ACHN (cell line): Measurements from ENCODE around the gene ATXN2L.

Source experiments
- DNase-seq: peaks from one replicate; pipeline ENCODE4 v3.0.0-alpha.2; 2015
- in situ Hi-C: cut with HindIII; loops from 2 replicates; pipeline ENCODE4 v1.10.0; 2017; ENCODE audit warnings: low sequenced_read_pairs, low pct_ligation_motif_present, low pct_unique_long_range_greater_than_20kb

ATXN2L gene

DNA sequence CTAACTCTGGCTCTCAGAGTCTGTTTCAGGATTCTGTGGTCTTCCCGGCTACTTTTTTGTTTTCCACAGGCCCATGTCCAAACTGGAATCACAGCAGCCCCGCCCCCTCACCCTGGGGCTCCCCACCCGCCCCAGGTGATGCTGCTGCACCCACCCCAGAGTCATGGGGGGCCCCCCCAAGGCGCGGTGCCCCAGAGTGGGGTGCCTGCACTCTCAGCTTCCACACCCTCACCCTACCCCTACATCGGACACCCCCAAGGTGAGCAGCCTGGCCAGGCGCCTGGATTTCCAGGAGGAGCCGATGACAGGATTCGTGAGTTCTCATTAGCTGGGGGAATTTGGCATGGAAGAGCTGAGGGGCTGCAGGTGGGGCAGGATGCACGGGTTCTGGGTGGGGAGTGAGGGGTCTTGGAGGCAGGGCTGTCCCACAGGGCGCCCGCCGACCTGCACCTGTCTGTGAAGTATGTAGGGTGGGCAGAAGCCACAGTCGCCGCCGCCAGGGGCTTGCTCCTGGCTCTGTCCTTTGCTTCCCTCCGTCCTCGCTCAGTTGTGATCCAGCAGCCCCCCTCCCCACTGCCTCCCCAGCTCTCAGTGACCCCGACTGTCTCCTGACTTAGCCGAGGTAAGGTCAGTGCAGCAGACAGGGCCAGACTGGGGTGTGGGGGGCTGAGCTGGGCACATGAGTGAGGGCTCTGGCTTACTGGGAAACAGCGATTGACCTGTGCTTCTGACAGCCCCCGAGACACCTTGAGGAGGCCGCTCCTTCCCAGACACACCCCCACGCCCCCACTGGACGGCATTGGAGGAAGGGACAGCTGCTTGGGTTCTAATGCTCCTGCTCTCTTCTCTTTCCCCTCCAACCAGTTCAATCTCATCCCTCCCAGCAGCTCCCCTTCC lies 13.3 kb downstream of the ATXN2L start:
- DNase-seq: no peak
- in situ Hi-C loops: no loop called here

DNA sequence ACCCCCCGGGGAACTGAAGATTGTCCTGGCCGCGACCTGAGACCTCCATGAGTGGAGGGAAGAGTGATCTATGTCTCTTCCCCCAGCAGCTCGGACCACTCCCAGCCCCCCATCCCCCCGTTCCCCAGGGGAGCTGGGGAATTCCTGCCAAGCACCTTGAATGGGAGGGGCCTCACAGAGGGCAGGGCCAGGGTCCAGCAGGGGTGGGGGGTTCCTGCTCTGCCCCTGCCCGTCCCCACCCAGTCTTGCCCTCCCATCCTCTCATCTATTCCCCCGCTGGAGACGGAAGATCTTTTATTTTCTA lies 13.9 kb downstream of the ATXN2L start:
- no peak for DNase-seq
- in situ Hi-C loops: no loop called here

DNA sequence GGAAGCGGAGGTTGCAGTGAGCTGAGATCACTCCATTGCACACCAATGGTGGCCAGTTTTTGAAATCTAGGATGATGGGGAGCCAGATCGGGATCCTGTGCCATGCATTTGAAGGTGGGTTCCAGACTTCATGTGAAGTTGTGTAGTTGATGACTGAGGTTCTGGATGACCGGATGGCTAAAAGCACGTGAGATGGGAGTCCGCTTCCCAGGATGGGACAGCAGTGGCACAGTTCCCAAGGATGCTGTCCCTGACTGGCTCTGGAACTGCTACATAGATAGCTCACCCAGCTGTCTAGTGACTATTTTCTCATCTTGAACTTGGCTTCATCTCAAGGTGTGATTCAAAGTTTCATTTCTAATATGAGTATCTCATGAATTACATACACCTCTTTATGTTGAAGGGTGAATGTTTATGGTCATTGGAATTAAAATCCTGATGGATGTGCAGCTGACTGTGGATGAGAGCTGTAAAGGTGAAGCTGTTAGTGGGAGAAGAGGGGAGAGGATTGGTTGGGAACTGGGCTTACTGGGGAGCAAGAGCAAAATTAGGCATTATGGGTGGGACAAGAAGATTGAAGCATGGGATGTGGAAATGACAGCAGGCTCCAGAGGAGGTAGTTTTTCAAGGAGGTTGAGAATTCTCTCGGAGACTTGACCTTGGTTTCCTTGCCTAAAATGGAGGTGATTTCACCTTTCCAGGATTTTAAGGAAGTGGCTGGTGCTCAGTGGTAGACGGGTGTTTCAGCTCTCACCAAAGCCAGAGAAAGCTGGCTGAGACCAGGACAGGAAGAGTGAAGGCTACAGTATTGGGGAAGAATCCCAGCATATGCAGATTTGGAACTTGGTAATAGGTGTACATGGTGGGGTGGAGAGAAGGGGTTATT lies 15.1 kb downstream of the ATXN2L start:
- no peak for DNase-seq
- in situ Hi-C loops: no loop called here

GRCh38 chr16:28838558-28838918 lies 15.7 kb downstream of the ATXN2L start:
- in situ Hi-C loops: no loop called here
- no peak for DNase-seq

GRCh38 chr16:28839004-28839639 lies 16.3 kb downstream of the ATXN2L start:
- no peak for DNase-seq
- in situ Hi-C loops: no loop called here

DNA sequence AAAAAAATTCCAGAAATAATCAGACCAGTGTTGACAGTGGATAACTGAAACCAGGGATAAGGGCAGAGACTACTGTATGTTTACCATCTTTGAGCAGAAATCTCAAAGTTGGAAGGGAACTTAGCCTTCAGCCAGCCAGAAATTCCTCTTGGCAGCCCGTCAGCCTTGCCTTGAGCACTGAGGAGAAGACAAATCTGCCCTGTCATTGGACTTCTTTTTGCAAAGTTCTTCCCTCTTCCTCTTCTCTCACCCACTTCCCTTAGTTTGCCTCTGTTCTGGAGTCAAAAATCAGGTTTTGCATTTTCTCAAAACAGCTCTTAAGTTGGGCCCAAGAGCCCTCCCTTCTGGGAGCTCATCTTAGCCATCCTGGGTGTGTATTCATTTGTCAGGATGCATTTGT lies 17.1 kb downstream of the ATXN2L start:
- no peak for DNase-seq
- in situ Hi-C loops: no loop called here

GRCh38 chr16:28842696-28843095 lies 19.9 kb downstream of the ATXN2L start:
- no peak for DNase-seq
- in situ Hi-C loops: no loop called here

GRCh38 chr16:28843766-28844165 lies 21.0 kb downstream of the ATXN2L start:
- DNase-seq: no peak
- in situ Hi-C loops: no loop called here

DNA sequence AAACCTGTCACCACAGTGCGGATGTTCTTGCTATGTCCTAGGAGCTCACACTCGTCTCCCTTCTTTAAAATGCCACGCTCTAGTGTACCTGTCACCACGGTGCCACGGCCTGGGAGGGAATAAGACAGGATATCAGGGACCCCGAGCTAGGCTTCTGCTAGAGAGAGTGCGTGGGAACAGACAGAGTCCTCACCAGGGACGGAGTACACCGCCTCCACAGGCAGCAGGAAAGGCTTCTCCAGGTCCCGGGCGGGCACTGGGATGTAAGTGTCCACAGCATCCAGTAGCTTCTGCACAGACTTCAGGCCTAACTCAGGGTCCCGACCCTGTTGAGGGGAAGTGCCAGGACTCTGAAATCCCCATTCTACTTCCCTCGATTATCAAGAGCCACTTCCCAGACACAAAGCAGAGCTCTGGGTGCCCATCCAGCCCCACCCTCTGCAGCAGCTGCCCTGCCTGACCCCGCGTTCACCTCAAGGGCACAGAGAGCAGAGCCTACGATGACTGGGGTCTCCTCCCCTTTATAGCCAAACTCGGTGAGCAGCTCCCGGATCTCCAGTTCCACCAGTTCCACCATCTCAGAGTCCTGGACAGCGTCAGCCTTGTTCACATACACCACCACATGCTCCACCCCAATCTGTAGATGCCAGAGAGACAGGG lies 21.6 kb downstream of the ATXN2L start:
- DNase-seq: no peak
- in situ Hi-C loops: no loop called here

DNA sequence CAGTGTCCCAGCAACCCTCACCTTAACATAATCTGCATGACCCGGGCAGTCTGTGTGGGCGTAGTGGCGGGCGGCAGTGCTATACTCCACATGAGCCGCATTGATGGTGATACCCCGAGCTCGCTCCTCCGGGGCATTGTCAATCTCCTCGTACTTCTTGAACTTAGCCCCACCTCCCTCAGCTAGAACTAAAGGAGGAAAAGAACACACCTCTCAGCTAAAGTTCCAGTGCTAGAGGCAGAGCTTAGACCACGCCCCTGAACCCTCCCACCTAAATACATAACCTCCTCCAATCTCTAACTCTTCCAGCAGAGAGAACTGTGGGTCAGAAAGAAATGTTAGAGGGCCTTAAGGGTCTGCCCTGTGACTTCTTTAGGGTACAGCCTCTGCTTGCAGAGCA lies 22.5 kb downstream of the ATXN2L start:
- peak; percentile 78 for DNase-seq
- in situ Hi-C loops: no loop called here

DNA sequence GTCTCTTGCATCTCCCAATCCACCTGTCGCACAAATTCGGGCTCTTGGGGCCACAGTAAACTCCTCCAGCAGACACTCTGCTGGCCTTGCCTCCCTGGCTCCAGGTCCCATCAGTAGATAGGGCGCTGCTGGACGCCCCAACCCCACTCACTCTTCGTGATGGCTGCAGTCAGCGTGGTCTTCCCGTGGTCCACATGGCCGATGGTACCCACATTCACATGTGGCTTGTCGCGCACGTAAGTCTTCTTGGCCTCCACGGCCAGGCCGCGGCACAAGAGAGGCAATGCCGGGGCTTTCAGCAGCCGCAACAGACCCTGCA lies 22.9 kb downstream of the ATXN2L start:
- peak; percentile 12 for DNase-seq

GRCh38 chr16:28846080-28846932 lies 23.5 kb downstream of the ATXN2L start, which contains the start of gene TUFM:
TSS of gene TUFM (minus strand) at chr16:28846348. CDS start at chr16:28846269, 79 bp downstream.
- peak; percentile 99 for DNase-seq
- in situ Hi-C loops: no loop called here

More for the DNA sequence above, 22.9 kb downstream of the ATXN2L start:
- in situ Hi-C loops: no loop called here

- DNase-seq: peak; percentile 11
- in situ Hi-C loops: no loop called here
Measured at GRCh38 chr16:28846933-28847273, 24.1 kb downstream of the ATXN2L start.

- no peak for DNase-seq
- in situ Hi-C loops: no loop called here
Measured at GRCh38 chr16:28858421-28858820, 35.6 kb downstream of the ATXN2L start.

- in situ Hi-C loops: no loop called here
Measured at GRCh38 chr16:28859326-28859725, 36.5 kb downstream of the ATXN2L start.

DNA sequence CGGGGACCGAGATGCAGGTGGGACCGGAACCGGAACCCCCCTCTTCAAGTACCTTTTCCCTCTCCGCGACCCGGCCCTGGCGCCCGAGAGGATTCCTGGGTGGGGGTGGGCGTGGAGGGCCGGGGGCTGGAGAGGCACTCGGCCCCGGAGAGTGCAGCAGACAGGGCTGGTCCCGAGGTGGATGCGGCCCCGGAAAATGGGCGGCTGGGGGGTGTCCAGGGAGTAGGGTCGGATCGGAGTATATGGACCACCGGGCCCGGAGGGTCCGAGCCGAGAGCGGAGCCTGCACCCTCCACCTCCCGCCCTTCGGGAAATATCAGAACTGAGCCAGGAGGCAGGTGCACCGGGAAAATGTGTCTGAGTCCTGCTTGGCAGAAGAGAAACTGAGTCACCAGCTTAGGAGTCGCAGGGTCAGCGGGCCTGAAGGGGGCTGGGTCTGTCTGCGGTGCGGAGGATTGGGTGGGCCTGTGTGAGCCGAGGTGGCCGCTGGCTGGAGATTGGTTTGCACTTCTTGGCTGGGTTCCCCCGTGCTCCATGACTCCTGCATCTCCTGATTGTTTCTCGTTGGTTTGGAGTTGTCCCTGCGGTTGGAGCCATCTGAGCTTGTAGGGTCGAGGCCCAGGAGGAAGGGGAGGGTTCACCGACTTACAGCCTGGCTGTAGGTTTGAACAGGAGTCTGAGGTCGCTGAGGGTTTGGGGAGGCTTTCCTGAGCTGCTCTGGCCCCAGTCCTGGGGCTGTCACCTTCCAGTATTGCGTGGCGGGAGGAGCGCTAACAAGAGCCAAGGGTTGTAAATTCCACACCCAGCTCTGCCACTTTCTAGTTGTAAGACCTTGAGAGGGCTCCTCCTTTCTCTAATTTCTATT lies 41.4 kb downstream of the ATXN2L start:
- in situ Hi-C loops: no loop called here

More at GRCh38 chr16:28859326-28859725, 36.5 kb downstream of the ATXN2L start:
- DNase-seq: no peak

GRCh38 chr16:28865001-28865688 lies 42.3 kb downstream of the ATXN2L start:
- in situ Hi-C loops: no loop called here
- no peak for DNase-seq

More for the DNA sequence above, 41.4 kb downstream of the ATXN2L start:
- peak; percentile 28 for DNase-seq
